ENCODE data around the gene ACIN1. TPM values are rescaled to one million over a fixed set of nuclear protein-coding genes. Genes with fewer than 3 reads are reported as not detected.

ACIN1 gene
- total RNA-seq = 161 TPM
- long read RNA-seq, full-length matches to known transcripts = 10 of 59 reads
- long read RNA-seq, partial matches to known transcripts = 28 of 59 reads
- long read RNA-seq, other reads (novel, unspliced or antisense) = 21 of 59 reads

- Histone ChIP-seq H3K27me3 (no peaks in the 10 kb centered on the region), H3K9me3 (no peaks in the 10 kb centered on the region), H3K4me3 (peak within 1 kb of the TSS; percentile 87), H3K4me1 (peaks cover 41% of the 10 kb centered on the region), H3K27ac (peak within 1 kb of the TSS; percentile 94), H3K36me3 (peaks cover 55% of the 10 kb centered on the region)
- TF ChIP-seq CTCF (IDR thresholded peaks at IDR 0.05) = no peak
- DNase-seq (peak; percentile 99), ATAC-seq (peak; percentile 67)
- intact Hi-C loops (cut with DNase I) = no loop called here
These were observed at the start of gene ACIN1 for GRCh38 chr14:23094666-23095195. TSS of gene ACIN1 (minus strand) at chr14:23095136. CDS start at chr14:23095112, 24 bp downstream.

- no peak for TF ChIP-seq CTCF (IDR thresholded peaks at IDR 0.05)
- H3K4me3 ChIP-seq = no peak overlapping the region
- no peaks in the 10 kb centered on the region for H3K9me3 ChIP-seq
- no peak for DNase-seq
- intact Hi-C loops (cut with DNase I) = no loop called here
- no peak overlapping the region for H3K27ac ChIP-seq
- H3K27me3 ChIP-seq = no peaks in the 10 kb centered on the region
- peaks cover 12% of the 10 kb centered on the region for H3K4me1 ChIP-seq
- no peak for ATAC-seq
- H3K36me3 ChIP-seq = peaks cover 6% of the 10 kb centered on the region
These were observed 49.0 kb upstream of the ACIN1 start for GRCh38 chr14:23143911-23144310.

- Histone ChIP-seq H3K27me3 (no peaks in the 10 kb centered on the region), H3K27ac (no peak overlapping the region), H3K9me3 (no peaks in the 10 kb centered on the region), H3K36me3 (peaks cover 12% of the 10 kb centered on the region), H3K4me1 (peaks cover 12% of the 10 kb centered on the region), H3K4me3 (no peak overlapping the region)
- TF ChIP-seq CTCF (IDR thresholded peaks at IDR 0.05) = no peak
- no peak for DNase-seq
- intact Hi-C loops (cut with DNase I) = no loop called here
- ATAC-seq = no peak
These were observed 47.9 kb upstream of the ACIN1 start for GRCh38 chr14:23142826-23143225.

GRCh38 chr14:23141706-23142444 lies 46.9 kb upstream of the ACIN1 start:
- Histone ChIP-seq H3K9me3 (no peaks in the 10 kb centered on the region), H3K27ac (no peak overlapping the region), H3K4me3 (no peak overlapping the region), H3K4me1 (peaks cover 12% of the 10 kb centered on the region), H3K36me3 (peaks cover 12% of the 10 kb centered on the region), H3K27me3 (no peaks in the 10 kb centered on the region)
- ATAC-seq (peak; percentile 68), DNase-seq (peak; percentile 74)
- intact Hi-C loops (cut with DNase I) = no loop called here
- TF ChIP-seq CTCF (IDR thresholded peaks at IDR 0.05) = no peak

GRCh38 chr14:23140371-23140770 lies 45.4 kb upstream of the ACIN1 start:
- Histone ChIP-seq H3K36me3 (peaks cover 12% of the 10 kb centered on the region), H3K4me3 (no peak overlapping the region), H3K9me3 (no peaks in the 10 kb centered on the region), H3K27me3 (no peaks in the 10 kb centered on the region), H3K4me1 (peaks cover 6% of the 10 kb centered on the region), H3K27ac (no peak overlapping the region)
- intact Hi-C loops (cut with DNase I) = no loop called here
- DNase-seq = no peak
- no peak for ATAC-seq
- TF ChIP-seq CTCF (IDR thresholded peaks at IDR 0.05) = no peak
